HG02763 (cell line): ENCODE measurements around the gene MGAT2.
"Not testable (repeated sequence)": the region's sequence is repeated elsewhere in the genome, so short reads cannot be mapped to it uniquely, and the experiment has no call there.

Source experiments
- ATAC-seq: cut with Tn5 transposase; IDR thresholded peaks from one replicate; pipeline ENCODE4 v1.9.1; 2021; ENCODE audit warnings: mild to moderate bottlenecking, moderate library complexity; ENCODE audit not compliant: unreplicated experiment

MGAT2 gene

DNA sequence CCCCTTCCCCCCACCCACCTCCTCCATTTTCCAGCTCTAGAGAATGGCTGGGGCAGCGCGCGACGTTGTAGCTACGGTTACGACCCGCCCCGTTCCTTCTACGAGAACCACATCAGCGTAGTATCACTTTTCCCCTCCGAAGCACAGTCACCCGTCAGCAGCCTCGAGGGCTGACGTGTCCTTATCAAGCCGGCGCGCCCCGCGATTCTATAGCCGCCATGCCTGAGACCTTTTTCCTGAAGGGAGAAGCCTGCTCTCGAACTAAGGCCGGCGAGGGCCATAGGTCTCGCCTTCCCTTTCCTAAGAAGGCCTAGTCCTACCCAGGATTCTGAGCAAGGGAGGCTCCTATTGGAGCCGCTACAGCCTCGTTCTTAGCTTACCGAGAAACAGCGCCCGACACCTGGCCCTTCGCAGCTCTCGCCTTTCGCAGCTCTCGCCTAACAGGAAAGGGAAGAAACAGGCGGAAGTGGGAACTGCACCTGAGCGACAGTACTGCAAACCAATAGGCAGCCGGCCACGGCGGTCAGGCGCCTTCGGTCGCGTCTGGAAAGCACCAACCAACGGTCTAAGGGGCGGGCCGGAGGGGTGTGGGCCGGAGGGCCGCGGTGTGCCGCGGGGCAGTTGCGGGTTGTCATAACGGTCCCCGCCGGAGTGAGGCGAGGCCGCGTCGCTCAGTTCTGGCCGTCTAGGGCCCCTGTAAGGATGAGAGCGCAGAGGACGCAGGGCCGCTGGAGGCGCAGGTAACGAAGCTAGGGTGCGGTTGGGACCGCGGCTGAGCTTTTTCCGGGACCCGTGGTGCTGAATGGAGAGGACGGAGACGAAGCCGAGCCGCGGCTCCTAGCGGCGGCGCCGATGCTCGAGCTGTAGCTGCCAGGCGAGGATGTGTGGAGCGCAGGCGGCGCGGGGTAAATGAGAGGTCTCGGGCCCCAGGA, at the start of gene MGAT2, which contains the start of gene RPL36AL:
Gene MGAT2, plus strand, starts transcription at position 618 of the 932 bp plus-strand sequence. CDS start 470 bp downstream, outside the sequence.
Gene RPL36AL, minus strand, starts transcription at position 445 of the 932 bp plus-strand sequence. CDS start 1,522 bp downstream, outside the sequence.
- ATAC-seq: peak; percentile 94

- ATAC-seq: no peak
Observed at GRCh38 chr14:49574038-49574437, 46.6 kb upstream of the MGAT2 start.

GRCh38 chr14:49578141-49578540, 42.5 kb upstream of the MGAT2 start:
- no peak for ATAC-seq

DNA sequence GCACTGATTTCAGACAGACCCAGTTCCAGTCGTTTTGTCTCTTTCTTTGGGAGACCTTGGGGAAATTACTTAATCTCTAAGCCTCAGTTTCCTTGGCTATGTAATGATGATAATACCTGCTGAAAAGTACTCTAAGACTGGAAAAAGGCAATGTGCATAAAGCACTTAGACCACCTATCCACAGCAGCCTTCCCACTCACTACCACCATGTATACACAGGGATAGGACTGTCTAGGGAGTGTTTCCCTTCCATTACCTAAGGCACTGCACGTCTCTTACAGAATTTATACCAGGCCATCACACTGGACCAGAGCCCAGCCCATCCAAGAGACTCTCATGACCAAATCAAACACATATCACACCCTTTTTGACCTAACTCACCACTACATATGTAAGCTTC, 40.8 kb upstream of the MGAT2 start:
- ATAC-seq: no peak

DNA sequence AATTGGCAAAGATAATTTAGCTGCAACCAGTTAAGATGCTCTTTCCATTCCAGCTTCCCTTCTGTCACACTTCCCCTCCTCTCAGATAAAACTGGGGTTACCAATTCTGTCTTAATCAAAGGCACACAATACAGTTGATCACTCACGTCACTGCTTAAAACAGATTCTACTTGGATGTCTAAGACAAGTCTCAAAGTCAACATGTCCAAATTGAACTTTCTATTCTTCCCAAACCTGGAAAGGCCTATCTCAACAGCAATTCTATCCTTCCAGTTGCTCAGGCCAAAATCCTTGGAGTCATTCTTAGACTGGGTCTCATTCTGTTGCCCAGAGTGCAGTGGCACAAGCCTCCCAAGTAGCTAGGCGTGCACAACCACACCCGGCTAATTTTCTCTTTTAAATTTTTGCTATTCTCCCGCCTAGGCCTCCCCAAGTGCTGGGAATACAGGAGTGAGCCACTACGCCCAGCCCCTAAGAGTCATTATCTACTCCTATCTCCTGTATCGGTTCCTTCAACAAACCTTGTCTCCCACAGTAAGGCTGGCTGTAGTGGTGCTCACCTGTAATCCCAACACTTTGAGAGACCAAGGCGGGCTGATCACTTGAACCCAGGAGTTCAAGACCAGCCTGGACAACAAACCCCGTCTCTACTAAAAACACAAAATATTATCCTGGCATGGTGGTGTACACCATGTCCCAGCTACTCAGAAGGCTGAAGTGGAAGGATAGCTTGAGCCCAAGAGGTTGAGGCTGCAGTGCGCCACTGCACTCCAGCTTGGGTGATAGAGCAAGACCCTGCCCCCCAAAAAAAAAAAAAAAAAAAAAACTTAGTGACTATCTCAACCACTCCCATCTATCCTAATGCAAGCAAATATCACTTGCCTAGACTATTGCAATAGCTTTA, 39.1 kb upstream of the MGAT2 start:
- ATAC-seq: no peak

GRCh38 chr14:49582113-49582977, 38.3 kb upstream of the MGAT2 start:
- no peak for ATAC-seq

- ATAC-seq: no peak
Observed at GRCh38 chr14:49583629-49584028, 37.0 kb upstream of the MGAT2 start.

GRCh38 chr14:49584058-49584457, 36.5 kb upstream of the MGAT2 start:
- no peak for ATAC-seq

- not testable (repeated sequence) for ATAC-seq
Observed at GRCh38 chr14:49584981-49585640, 35.5 kb upstream of the MGAT2 start.

DNA sequence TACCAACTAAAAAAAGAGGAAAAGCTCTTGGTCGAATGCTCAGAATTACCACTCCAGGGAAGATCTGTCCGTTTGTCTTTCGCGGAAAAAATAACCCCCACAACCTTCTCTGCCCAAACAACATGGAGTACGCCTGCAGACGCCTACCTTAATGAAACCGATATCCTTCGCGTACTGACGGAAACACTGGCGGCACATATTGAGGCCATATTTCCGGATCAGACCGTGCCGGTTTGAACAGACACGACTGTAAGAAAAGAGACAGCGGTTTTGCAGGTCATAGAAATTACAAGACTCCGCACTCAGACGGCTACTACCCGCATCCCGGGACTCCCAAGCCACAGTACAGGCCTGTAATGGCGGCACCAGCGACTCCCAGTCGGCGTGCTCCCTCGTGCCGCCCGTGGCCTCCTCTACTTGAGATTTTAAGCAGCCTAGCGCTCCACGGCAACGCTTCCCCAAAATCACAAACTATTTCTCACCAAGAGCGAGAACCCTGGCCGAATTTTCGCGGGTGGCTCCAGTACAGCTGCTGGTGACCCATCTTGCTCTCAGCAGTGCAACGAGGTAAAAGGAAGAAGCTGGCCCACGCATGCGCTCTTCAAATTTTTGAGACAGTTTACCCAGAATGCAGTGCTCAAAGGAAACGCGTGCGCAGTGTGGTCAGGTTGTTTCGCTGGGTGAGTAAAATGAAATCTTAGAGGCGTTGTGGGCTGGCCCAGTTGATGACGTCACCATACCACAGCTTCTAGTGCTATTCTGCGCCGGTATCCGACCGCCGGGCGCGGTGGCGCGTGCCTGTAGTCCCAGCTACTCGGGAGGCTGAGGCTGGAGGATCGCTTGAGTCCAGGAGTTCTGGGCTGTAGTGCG, 34.6 kb upstream of the MGAT2 start, which contains the start of gene RPS29:
Gene RPS29, minus strand, starts transcription at position 578 of the 870 bp plus-strand sequence. Its CDS starts 34 bp downstream, at position 544.
- peak; percentile 89 for ATAC-seq

DNA sequence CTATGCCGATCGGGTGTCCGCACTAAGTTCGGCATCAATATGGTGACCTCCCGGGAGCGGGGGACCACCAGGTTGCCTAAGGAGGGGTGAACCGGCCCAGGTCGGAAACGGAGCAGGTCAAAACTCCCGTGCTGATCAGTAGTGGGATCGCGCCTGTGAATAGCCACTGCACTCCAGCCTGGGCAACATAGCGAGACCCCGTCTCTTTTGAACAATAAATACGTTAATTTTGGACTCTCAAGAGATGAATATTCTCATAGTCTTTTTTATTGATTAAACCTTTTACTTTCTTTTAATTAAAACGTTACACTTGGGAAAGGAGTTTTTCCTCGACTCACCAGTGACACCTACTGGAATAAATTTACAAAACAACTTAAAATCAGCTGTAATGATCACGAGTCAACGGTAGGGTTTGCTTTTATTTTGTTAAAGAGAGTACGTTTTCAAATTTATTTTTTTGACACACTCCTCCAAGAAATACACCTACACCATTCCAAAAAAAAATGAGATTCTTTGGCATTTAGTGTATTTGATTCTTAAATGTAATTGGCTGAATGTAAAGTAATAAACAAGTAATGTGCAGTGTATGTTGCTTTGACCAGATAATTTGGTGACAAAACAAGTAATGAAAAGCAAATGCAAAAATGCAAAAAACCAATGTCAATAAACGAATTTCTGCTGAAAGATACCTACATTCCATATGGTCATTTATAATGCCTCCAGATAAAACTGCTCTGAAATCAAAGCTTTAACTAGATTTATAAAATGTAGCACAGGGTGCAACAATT, 33.7 kb upstream of the MGAT2 start:
- peak; percentile 31 for ATAC-seq

GRCh38 chr14:49589387-49589786, 31.2 kb upstream of the MGAT2 start:
- no peak for ATAC-seq

DNA sequence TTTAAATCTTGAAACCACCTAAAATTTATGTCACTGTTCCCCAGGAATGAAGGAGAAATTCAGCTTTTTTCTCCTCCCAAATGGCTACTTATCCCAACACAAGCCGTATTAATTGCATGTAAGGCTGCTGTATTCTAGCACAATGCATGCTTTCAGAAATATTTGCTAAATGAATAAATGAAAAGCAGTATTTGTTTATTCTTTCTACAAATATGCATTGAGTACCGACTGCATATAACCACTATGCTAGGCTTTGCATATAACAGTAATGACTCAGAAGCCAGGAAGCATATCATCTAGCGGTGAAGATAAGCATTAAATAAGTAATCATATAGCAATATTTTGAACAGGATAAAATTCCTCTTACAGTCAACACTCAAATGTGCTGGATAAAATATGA, 27.6 kb upstream of the MGAT2 start:
- ATAC-seq: no peak

DNA sequence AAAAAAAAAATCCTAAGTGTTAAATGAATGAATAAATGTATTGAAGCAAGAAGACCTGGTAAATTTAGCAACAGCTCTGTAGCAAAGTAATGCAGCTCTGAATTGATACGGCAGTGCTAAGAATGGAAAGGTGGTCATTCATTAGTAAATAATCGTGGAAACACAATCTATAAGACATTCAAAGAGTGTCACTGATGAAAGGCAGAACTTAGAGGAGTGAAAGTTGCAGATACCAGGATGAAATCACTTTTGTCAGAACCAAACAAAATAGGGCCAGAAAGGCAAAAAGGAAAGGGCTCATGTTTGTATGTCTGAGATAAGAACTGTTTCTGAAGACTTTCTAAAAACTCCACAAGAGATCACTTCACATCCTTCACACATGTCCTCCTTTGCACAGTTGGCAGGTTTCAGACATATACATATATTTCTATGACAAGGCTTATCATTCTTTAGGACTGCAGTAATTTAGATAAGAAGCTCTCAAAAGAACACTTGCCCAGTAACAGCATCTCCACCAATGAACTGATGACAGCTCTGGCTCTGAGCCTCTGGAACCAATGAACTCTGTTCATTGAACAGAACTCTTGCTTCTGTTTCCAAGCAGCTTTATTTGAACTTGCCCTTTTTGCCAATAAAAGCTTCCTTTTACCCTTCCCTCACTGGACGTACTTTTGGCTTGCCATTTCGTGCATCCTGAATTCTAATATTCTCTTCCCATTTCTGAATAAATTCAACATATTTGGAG, 26.1 kb upstream of the MGAT2 start:
- ATAC-seq: no peak

DNA sequence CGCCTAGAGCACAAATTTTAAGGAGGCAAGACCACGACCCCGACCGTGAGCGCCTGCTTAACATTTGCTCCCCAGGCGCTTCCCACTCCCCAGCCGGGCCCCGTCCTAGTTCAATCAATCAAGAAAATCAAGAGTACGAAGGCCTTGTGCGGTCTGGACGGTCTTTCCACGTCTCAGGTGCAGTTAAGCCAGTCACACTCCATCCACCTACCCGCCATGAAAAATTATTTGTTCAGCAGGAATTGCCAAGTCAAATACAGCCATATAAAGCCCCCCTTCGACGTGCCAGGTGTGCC, 22.5 kb upstream of the MGAT2 start:
- no peak for ATAC-seq

DNA sequence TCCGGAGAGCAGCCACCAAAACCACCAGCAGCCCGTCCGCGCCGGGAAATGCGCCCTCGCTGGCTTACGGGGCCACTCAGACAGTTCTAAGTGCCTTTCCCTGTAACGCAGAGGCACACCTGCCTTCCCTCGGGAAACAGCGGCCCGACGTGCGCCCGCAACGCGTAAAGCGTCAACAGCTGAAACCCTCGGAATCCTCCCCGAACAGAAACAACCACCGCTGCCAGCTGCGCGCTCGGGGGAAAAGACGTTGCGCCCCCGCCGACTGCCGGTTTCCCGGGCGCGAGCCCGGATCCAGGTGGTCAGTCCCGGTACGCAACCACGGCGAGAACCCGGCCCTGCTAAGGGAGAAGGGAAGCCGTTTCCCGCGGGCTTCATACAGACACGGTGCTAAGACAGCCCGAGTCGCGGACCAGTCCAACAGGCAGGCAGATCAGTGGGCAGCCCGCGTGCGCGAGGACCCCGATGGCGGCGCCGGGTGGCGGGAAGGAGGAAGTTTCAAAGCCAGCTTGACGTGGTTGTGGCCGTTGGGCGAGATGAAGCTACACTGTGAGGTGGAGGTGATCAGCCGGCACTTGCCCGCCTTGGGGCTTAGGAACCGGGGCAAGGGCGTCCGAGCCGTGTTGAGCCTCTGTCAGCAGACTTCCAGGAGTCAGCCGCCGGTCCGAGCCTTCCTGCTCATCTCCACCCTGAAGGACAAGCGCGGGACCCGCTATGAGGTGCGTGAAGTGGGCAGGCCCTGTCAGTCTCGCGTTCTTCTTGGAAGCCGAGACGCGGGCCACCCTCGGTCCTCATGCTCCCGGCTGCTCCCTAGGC, 21.9 kb upstream of the MGAT2 start, which contains the start of gene LRR1:
Gene LRR1, plus strand, starts transcription at position 456 of the 816 bp plus-strand sequence. Its CDS starts 81 bp downstream, at position 537.
- ATAC-seq: peak; percentile 51

- ATAC-seq: no peak
Observed at GRCh38 chr14:49607583-49607982, 13.0 kb upstream of the MGAT2 start.
